Sigmoid colon (tissue), 4 donors: ENCODE data around the gene DOLPP1.

Experiments
- CTCF ChIP-seq, 4 experiments: fragments of 450-650 bp in 3 of 4; fragments of 200-600 bp in 1 of 4; IDR thresholded peaks; one replicate each; pipeline ENCODE4 v1.5.1; 2016 to 2019; ENCODE audit warnings: antibody characterized with exemption in 4 of 4, mild to moderate bottlenecking in 3 of 4, moderate library complexity in 2 of 4
- POLR2AphosphoS5 ChIP-seq, 4 donors: sonication (generic); formaldehyde crosslinking; IDR thresholded peaks; one replicate each; pipeline ENCODE4 v1.6.1; 2017; ENCODE audit warnings: antibody characterized with exemption in 4 of 4

DNA sequence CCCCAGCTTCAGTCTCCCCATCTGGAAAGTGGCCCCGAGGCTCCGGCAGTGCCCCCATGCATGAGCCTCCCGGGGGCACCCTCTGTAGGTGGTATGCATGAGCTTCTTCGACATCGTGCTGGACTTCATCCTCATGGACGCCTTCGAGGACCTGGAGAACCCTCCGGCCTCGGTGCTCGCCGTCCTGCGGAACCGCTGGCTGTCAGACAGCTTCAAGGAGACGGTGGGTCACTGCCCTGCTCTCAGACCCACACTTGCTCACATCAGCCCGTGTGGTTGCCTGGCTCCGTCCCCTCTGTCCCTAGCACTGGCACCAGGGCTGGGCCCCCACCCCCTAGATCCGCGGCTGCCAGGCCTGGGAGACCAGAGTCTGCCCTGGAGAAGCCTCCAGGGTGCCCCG, 12.8 kb upstream of the DOLPP1 start:
- TF ChIP-seq CTCF (IDR thresholded peaks at IDR 0.05) (no peak), POLR2AphosphoS5 (IDR thresholded peaks at IDR 0.05) (no peak)
